HUES64 (cell line): Measurements from ENCODE around the gene CAMKMT.

Source experiments
- H3K27ac ChIP-seq: 2 replicates; pipeline ENCODE4 v1.7.0; 2013; ENCODE audit warnings: low read depth, low read length, inconsistent platforms
- H3K27me3 ChIP-seq: 2 replicates; pipeline ENCODE4 v1.6.1; 2013; ENCODE audit warnings: mild to moderate bottlenecking, low read length; ENCODE audit not compliant: insufficient read depth
- H3K36me3 ChIP-seq: 2 replicates; pipeline ENCODE4 v1.6.1; 2013; ENCODE audit warnings: mild to moderate bottlenecking, low read length; ENCODE audit not compliant: insufficient read depth
- H3K4me1 ChIP-seq: 2 replicates; pipeline ENCODE4 v1.6.1; 2013; ENCODE audit warnings: mild to moderate bottlenecking, low read length, moderate library complexity; ENCODE audit not compliant: insufficient read depth
- H3K4me3 ChIP-seq: 2 replicates; pipeline ENCODE4 v1.5.1; 2013; ENCODE audit warnings: mild to moderate bottlenecking, low read length, moderate library complexity
- H3K9ac ChIP-seq: 2 replicates; pipeline ENCODE4 v1.6.1; 2013; ENCODE audit warnings: mild to moderate bottlenecking, low read depth, low read length
- H3K9me3 ChIP-seq: 2 replicates; pipeline ENCODE4 v1.6.1; 2013; ENCODE audit warnings: low read depth, low read length; ENCODE audit not compliant: insufficient read depth
- WGBS: fragments of 150-250, 120-280 bp; methylation state at CpG from one replicate; pipeline ENCODE4 v1.1.7; 2013; ENCODE audit warnings: missing lambda C conversion rate; 5-methylcytosine and 5-hydroxymethylcytosine counted together

The CAMKMT gene

GRCh38 chr2:44819061-44819460 is 457.3 kb downstream of the CAMKMT start:
- H3K9me3 ChIP-seq, result no peaks in the 10 kb centered on the region
- WGBS, result 87% methylated on average over 4 of the region's 5 CpGs
- no peak overlapping the region for H3K27ac ChIP-seq
- H3K27me3 ChIP-seq, result no peaks in the 10 kb centered on the region
- H3K4me3 ChIP-seq, result no peak overlapping the region
- H3K4me1 ChIP-seq, result peaks cover 11% of the 10 kb centered on the region
- H3K36me3 ChIP-seq, result no peaks in the 10 kb centered on the region
- H3K9ac ChIP-seq, result no peak overlapping the region

GRCh38 chr2:44821500-44821899 is 459.8 kb downstream of the CAMKMT start:
- Histone ChIP-seq H3K27me3 (no peaks in the 10 kb centered on the region), H3K9me3 (no peaks in the 10 kb centered on the region), H3K36me3 (no peaks in the 10 kb centered on the region), H3K4me1 (peaks cover 11% of the 10 kb centered on the region), H3K27ac (no peak overlapping the region), H3K4me3 (no peak overlapping the region), H3K9ac (no peak overlapping the region)
- 69% methylated on average over 6 of the region's 6 CpGs for WGBS

GRCh38 chr2:44822174-44822573 is 460.4 kb downstream of the CAMKMT start:
- WGBS, result 92% methylated on average over 6 of the region's 6 CpGs
- H3K4me3 ChIP-seq, result no peak overlapping the region
- H3K36me3 ChIP-seq, result no peaks in the 10 kb centered on the region
- no peak overlapping the region for H3K9ac ChIP-seq
- peaks cover 11% of the 10 kb centered on the region for H3K4me1 ChIP-seq
- no peaks in the 10 kb centered on the region for H3K9me3 ChIP-seq
- no peak overlapping the region for H3K27ac ChIP-seq
- H3K27me3 ChIP-seq, result no peaks in the 10 kb centered on the region
